ENCODE measurements around the gene PTCSC3. TPM values are rescaled to one million over a fixed set of nuclear protein-coding genes. Genes with fewer than 3 reads are reported as not detected.

PTCSC3 gene
- total RNA-seq, 1 donor from 2014 or later, result not detected

DNA sequence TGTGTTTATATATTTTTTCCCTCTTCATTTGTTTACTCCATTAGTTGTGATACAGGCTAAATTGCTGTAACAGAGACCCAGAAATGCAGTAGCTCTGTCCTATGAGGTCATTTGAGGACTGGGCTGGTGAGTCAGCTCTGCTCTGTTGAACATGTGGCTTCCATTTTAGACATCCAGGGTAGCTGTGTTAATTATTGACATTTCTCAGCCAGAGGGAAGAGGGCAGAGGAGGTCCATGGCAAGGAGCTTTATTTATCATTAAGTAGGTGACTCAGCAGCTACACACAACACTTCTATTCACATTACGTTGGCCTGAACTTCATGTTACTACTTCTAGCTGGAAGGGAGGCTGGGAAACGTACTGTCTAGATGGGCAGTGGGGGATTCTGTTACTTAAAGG lies 85.4 kb downstream of the PTCSC3 start:
- H3K4me3 ChIP-seq (ENCODE audit: insufficient read depth, low read depth, low read length), result no peak overlapping the region
- no peaks in the 10 kb centered on the region for H3K27me3 ChIP-seq (ENCODE audit: insufficient read depth, low read length)
- Mint-ChIP-seq H3K27me3 (ENCODE audit: low read depth, unreplicated experiment) (peaks cover 4% of the 10 kb centered on the region), H3K36me3 (ENCODE audit: low read depth, unreplicated experiment) (no peaks in the 10 kb centered on the region), H3K4me1 (ENCODE audit: low read depth, unreplicated experiment) (peaks cover 6% of the 10 kb centered on the region), H3K4me3 (ENCODE audit: unreplicated experiment) (no peak overlapping the region), H3K9me3 (ENCODE audit: unreplicated experiment) (no peaks in the 10 kb centered on the region), H3K27ac (ENCODE audit: unreplicated experiment) (peak overlapping the region; percentile 9)
- H2AFZ ChIP-seq (ENCODE audit: low read depth, low read length), result peak overlapping the region; percentile 55
- H3K79me2 ChIP-seq (ENCODE audit: insufficient read depth, low read length), result no peaks in the 10 kb centered on the region
- H3K9me3 ChIP-seq (ENCODE audit: insufficient read depth, low read depth, low read length), result no peaks in the 10 kb centered on the region
- H3K27ac ChIP-seq (ENCODE audit: low read depth, low read length), result peak overlapping the region; percentile 40
- no peaks in the 10 kb centered on the region for H3K36me3 ChIP-seq (ENCODE audit: insufficient read depth, low read length)
- H3K9ac ChIP-seq (ENCODE audit: low read length), result no peak overlapping the region
- H4K20me1 ChIP-seq (ENCODE audit: insufficient read depth, low read length), result no peaks in the 10 kb centered on the region
- TF ChIP-seq, protein P1, sequence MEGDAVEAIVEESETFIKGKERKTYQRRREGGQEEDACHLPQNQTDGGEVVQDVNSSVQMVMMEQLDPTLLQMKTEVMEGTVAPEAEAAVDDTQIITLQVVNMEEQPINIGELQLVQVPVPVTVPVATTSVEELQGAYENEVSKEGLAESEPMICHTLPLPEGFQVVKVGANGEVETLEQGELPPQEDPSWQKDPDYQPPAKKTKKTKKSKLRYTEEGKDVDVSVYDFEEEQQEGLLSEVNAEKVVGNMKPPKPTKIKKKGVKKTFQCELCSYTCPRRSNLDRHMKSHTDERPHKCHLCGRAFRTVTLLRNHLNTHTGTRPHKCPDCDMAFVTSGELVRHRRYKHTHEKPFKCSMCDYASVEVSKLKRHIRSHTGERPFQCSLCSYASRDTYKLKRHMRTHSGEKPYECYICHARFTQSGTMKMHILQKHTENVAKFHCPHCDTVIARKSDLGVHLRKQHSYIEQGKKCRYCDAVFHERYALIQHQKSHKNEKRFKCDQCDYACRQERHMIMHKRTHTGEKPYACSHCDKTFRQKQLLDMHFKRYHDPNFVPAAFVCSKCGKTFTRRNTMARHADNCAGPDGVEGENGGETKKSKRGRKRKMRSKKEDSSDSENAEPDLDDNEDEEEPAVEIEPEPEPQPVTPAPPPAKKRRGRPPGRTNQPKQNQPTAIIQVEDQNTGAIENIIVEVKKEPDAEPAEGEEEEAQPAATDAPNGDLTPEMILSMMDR (IDR thresholded peaks at IDR 0.05; ENCODE audit: insufficient read depth, low read depth, low read length), result no peak
- TF ChIP-seq EZH2 (IDR thresholded peaks at IDR 0.05; ENCODE audit: insufficient read depth, low read length), result no peak
- peak overlapping the region; percentile 57 for H3K4me2 ChIP-seq (ENCODE audit: low read length)
- DNase-seq (ENCODE audit: low read depth) (peak; percentile 95), FAIRE-seq (peak; percentile 5)
- peaks cover 12% of the 10 kb centered on the region for H3K4me1 ChIP-seq (ENCODE audit: insufficient read depth, low read length)

DNA sequence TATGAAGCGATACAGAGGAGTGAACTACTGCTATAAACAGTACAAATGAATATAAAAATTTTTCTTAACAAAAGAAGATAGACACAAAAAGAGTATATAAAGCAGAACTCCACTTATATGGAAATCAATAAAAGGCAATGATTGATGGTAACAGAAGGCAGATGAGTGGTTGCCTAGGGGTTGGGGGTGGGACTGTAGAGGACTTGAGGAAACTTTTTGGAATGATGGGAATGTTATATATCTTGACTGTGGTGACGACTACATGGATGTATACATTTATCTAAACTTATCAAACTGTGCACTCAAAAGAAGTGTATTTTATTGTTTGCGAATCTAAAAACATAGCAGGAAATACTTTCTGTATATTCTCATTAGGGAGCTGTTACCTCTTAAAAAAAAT lies 89.1 kb downstream of the PTCSC3 start:
- H3K9me3 ChIP-seq (ENCODE audit: insufficient read depth, low read depth, low read length), result no peaks in the 10 kb centered on the region
- no peak overlapping the region for H3K4me3 Mint-ChIP-seq (ENCODE audit: unreplicated experiment)
- DNase-seq (ENCODE audit: low read depth) (no peak), FAIRE-seq (no peak)
- no peaks in the 10 kb centered on the region for H3K36me3 ChIP-seq (ENCODE audit: insufficient read depth, low read length)
- H3K9ac ChIP-seq (ENCODE audit: low read length), result no peak overlapping the region
- H3K27ac ChIP-seq (ENCODE audit: low read depth, low read length), result no peak overlapping the region
- no peaks in the 10 kb centered on the region for H3K27me3 ChIP-seq (ENCODE audit: insufficient read depth, low read length)
- no peaks in the 10 kb centered on the region for H3K27me3 Mint-ChIP-seq (ENCODE audit: low read depth, unreplicated experiment)
- H3K9me3 Mint-ChIP-seq (ENCODE audit: unreplicated experiment), result no peaks in the 10 kb centered on the region
- H3K36me3 Mint-ChIP-seq (ENCODE audit: low read depth, unreplicated experiment), result no peaks in the 10 kb centered on the region
- H3K4me1 Mint-ChIP-seq (ENCODE audit: low read depth, unreplicated experiment), result peaks cover 6% of the 10 kb centered on the region
- TF ChIP-seq, protein P1 (IDR thresholded peaks at IDR 0.05; ENCODE audit: insufficient read depth, low read depth, low read length), result no peak
- no peak overlapping the region for H3K4me2 ChIP-seq (ENCODE audit: low read length)
- no peaks in the 10 kb centered on the region for H3K79me2 ChIP-seq (ENCODE audit: insufficient read depth, low read length)
- no peak overlapping the region for H2AFZ ChIP-seq (ENCODE audit: low read depth, low read length)
- no peaks in the 10 kb centered on the region for H4K20me1 ChIP-seq (ENCODE audit: insufficient read depth, low read length)
- peaks cover 12% of the 10 kb centered on the region for H3K4me1 ChIP-seq (ENCODE audit: insufficient read depth, low read length)
- H3K27ac Mint-ChIP-seq (ENCODE audit: unreplicated experiment), result no peak overlapping the region
- no peak overlapping the region for H3K4me3 ChIP-seq (ENCODE audit: insufficient read depth, low read depth, low read length)

DNA sequence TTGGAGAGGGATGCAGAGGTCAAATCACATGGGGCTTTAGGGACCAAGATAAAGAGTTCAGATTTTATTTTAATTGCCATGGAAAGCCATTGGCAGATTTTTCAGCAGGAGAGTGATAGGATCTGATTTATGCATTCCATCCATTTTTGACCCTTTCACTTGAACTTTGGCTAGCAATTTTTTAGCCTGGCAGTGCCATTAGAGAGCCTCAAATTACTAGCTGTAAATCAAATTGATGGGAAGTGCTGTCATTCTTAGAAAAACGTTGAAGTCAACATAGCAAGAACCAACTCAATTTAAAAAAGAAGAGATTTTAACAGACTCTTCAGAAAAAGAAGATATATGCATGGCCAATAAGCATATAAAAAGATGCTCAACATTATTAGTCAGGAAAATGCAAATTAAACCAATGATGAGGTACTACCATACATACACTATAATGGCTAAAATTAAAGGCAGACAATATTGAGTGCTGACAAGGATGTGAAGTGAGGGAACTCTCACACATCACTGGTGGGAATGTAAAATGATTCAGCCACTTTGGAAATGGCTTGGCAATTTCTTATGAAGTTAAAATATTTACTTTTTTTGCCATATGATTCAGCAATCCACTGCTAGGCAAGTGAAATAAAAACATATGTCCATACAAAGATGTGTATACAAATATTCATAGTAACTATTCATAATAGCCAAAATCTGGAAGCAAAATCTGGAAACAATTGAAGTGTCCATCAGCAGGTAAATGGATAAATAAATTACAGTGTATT lies 89.7 kb downstream of the PTCSC3 start:
- Histone ChIP-seq H3K27ac (ENCODE audit: low read depth, low read length) (no peak overlapping the region), H4K20me1 (ENCODE audit: insufficient read depth, low read length) (no peaks in the 10 kb centered on the region), H2AFZ (ENCODE audit: low read depth, low read length) (no peak overlapping the region), H3K4me2 (ENCODE audit: low read length) (no peak overlapping the region), H3K36me3 (ENCODE audit: insufficient read depth, low read length) (no peaks in the 10 kb centered on the region), H3K9me3 (ENCODE audit: insufficient read depth, low read depth, low read length) (no peaks in the 10 kb centered on the region), H3K4me3 (ENCODE audit: insufficient read depth, low read depth, low read length) (no peak overlapping the region), H3K4me1 (ENCODE audit: insufficient read depth, low read length) (peaks cover 12% of the 10 kb centered on the region), H3K79me2 (ENCODE audit: insufficient read depth, low read length) (no peaks in the 10 kb centered on the region), H3K27me3 (ENCODE audit: insufficient read depth, low read length) (no peaks in the 10 kb centered on the region), H3K9ac (ENCODE audit: low read length) (no peak overlapping the region)
- DNase-seq (ENCODE audit: low read depth) (no peak), FAIRE-seq (no peak)
- Mint-ChIP-seq H3K9me3 (ENCODE audit: unreplicated experiment) (no peaks in the 10 kb centered on the region), H3K36me3 (ENCODE audit: low read depth, unreplicated experiment) (no peaks in the 10 kb centered on the region), H3K4me3 (ENCODE audit: unreplicated experiment) (no peak overlapping the region), H3K27me3 (ENCODE audit: low read depth, unreplicated experiment) (no peaks in the 10 kb centered on the region), H3K4me1 (ENCODE audit: low read depth, unreplicated experiment) (peaks cover 6% of the 10 kb centered on the region), H3K27ac (ENCODE audit: unreplicated experiment) (no peak overlapping the region)
- no peak for TF ChIP-seq EZH2 (IDR thresholded peaks at IDR 0.05; ENCODE audit: insufficient read depth, low read length)
- TF ChIP-seq, protein P1 (IDR thresholded peaks at IDR 0.05; ENCODE audit: insufficient read depth, low read depth, low read length), result no peak

All from astrocyte (in vitro differentiated cells and primary cell).